H54 (cell line): ENCODE results near the gene TERB1.

ENCODE experiments used
- DNase-seq: peaks from one replicate; pipeline ENCODE4 v3.0.0; 2011; ENCODE audit warnings: low spot score, mixed read lengths; ENCODE audit not compliant: insufficient read length
- FAIRE-seq: peaks from 3 replicates; lab custom pipeline; 2011; peaks lifted over from hg19 to GRCh38; lab: Jason Lieb, UNC
- POLR2A ChIP-seq: IDR thresholded peaks from 2 replicates; pipeline ENCODE4 v1.6.1; 2011; ENCODE audit warnings: low read depth, mild to moderate bottlenecking, low read length

Gene TERB1

DNA sequence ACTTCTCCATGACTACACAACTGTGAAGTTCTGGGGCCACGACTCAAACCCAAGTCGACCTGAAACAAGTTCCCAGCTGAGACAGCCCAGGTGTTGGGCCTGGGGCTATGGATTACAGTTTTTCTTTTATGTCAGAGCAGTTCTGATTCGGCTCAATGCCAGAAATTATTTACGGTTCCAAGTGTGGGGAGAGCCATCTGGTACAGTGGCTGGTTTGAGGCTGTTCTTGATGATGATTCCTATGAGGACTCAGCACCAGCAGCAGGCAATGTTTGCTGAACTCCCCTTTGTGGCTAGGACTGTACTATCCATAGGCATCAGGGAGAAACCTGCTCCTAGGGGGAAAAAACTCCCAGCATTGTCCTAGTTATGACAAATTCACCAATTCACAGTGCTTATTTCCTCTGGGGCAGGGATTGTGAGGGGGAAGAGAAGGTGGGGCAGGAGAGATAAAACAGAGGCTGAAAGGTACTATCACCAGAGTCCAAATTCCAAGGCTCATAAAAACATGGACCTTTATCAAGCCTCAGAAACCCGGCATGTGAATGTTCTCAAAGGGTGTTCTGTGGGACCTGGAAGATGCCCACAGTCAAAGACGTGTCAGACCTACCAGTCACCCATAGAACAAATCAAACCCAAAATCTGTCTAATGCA is 86.6 kb downstream of the TERB1 start:
- no peak for DNase-seq

DNA sequence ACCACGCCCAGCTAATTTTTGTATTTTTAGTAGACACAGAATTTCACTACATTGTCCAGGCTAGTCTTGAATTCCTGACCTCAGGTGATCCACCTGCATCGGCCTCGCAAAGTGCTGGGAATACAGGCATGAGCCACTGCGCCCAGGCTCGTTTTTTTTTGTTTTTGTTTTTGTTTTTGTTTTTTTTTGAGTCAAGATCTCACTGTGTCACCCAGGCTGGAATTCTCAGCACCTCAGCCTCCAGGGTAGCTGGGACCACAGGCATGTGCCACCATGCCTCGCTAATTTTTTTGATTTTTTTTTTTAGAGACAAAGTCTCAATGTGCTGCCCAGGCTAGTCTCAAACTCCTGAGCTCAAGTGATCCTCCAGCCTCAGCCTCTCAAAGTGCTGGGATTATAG is 87.3 kb downstream of the TERB1 start:
- FAIRE-seq (no peak), DNase-seq (no peak)
- no peak for TF ChIP-seq POLR2A

More for the DNA sequence above, 86.6 kb downstream of the TERB1 start:
- no peak for TF ChIP-seq POLR2A
- no peak for FAIRE-seq

DNA sequence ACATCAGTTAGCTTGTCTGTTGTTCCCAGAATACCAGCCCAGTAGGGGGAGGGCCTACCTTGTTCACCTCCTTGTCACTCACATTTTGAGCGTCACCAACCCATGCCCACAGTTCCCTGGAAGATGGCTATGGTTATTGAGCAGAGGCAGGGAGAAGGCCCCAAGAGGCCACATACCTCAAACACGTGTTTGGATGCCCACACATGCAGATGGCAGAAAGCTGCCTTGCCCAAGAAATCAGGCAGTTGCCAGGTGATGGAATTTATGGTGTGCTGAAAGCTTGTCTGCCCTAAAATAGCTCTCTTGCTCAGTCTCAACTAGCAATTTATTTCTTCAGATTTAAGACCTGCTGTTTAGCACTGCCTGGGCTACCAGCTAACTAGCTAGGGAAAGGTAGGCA is 88.3 kb downstream of the TERB1 start:
- FAIRE-seq (no peak), DNase-seq (no peak)
- TF ChIP-seq POLR2A: no peak

- DNase-seq: no peak
- FAIRE-seq: no peak
- TF ChIP-seq POLR2A: no peak
Measured at GRCh38 chr16:66712512-66712911, 88.9 kb downstream of the TERB1 start.

DNA sequence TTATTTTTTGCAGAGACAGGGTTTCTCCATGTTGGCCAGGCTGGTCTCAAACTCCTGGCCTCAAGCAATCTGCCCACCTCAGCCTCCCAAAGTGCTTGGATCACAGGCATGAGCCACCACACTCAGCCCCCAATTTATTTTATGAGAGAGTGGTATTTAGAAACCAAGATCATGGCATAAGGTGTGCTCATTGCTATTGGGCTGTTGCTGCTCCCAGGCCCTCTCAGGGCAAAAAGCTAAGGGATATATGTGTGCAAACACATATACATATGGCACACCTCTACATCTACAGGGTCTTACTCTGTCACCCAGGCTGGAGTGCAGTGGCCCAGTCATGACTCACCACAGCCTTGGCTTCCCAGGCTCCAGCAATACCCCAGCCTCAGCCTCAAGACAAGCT is 89.8 kb downstream of the TERB1 start:
- no peak for TF ChIP-seq POLR2A
- no peak for FAIRE-seq
- no peak for DNase-seq

GRCh38 chr16:66706506-66706880 is 94.9 kb downstream of the TERB1 start:
- TF ChIP-seq POLR2A: no peak
- DNase-seq (no peak), FAIRE-seq (no peak)

DNA sequence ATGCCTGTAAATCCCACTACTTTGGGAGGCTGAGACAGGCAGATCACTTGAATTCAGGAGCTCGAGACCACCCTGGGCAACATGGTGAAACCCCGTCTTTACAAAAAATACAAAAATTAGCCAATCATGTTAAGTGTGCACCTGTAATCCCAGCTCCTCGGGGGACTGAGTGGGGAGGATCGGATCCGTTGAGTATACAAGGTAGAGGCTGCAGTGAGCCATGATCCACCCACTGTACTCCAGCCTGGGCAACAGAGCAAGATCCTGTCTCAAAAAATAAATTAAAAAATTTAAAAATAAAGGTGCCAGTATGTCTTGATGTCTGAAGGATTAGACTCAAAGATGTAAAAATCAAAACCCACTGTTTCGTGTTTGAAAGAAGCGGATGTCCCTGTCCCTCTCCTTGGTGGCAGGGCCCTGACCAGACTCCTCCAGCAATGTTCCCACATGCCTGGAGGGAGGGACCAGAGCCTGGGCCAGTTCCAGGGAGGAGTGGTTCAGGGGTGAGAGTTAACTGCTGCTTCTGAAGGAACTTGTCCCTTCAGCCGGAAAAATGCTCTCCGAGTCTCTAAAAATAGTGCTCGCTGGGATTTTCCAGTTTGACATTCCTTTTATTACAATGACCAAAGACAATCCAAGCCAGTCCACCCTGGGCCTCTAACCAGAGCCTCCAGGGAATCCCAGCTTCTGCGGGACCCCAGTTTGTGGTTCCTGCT is 95.4 kb downstream of the TERB1 start:
- FAIRE-seq (no peak), DNase-seq (no peak)
- no peak for TF ChIP-seq POLR2A
